Gastroesophageal sphincter (tissue), 4 donors: ENCODE measurements around the gene FEZF2. TPM values are rescaled to one million over a fixed set of nuclear protein-coding genes. Genes with fewer than 3 reads are reported as not detected.

Experiments used
- ATAC-seq: fragments of 150-250 bp; one replicate; pipeline ENCODE4 v1.9.1; 2016; ENCODE audit warnings: mild to moderate bottlenecking, moderate library complexity
- H3K27ac ChIP-seq, 4 donors: fragments of 200-600 bp; sonication (generic) in 3 of 4; 1 replicate in 3 of 4; 2 replicates in 1 of 4; pipeline ENCODE4 v1.5.1; 2016 to 2019
- H3K27me3 ChIP-seq: fragments of 200-600 bp; sonication (generic); one replicate; pipeline ENCODE4 v1.5.1; 2019
- H3K36me3 ChIP-seq, 2 donors: fragments of 200-600 bp; sonication (generic); one replicate each; pipeline ENCODE4 v1.5.1; 2019; ENCODE audit warnings: control low read depth in 1 of 2
- H3K4me1 ChIP-seq, 3 donors: fragments of 200-600 bp; sonication (generic); 1 replicate in 2 of 3; 2 replicates in 1 of 3; pipeline ENCODE4 v1.5.1; 2016 to 2019; ENCODE audit warnings: control low read depth in 2 of 3
- H3K4me3 ChIP-seq, 2 donors: fragments of 200-600 bp; sonication (generic); one replicate each; pipeline ENCODE4 v1.5.1; 2019; ENCODE audit warnings: mild to moderate bottlenecking in 1 of 2, moderate library complexity in 1 of 2
- H3K9me3 ChIP-seq, 3 donors: fragments of 200-600 bp; sonication (generic); one replicate each; pipeline ENCODE4 v1.5.1; 2017 to 2019; ENCODE audit warnings: control low read depth in 2 of 3
- EP300 ChIP-seq: sonication (generic); formaldehyde crosslinking; IDR thresholded peaks from one replicate; pipeline ENCODE4 v1.6.1; 2017; ENCODE audit warnings: antibody characterized with exemption, mild to moderate bottlenecking
- POLR2A ChIP-seq, 2 donors: fragments of 450-650 bp; IDR thresholded peaks; one replicate each; pipeline ENCODE4 v1.6.1; 2017; ENCODE audit warnings: antibody characterized with exemption in 2 of 2, mild to moderate bottlenecking in 2 of 2, moderate library complexity in 1 of 2
- POLR2AphosphoS5 ChIP-seq: sonication (generic); formaldehyde crosslinking; IDR thresholded peaks from one replicate; pipeline ENCODE4 v1.6.1; 2017; ENCODE audit warnings: antibody characterized with exemption
- WGBS, 2 donors: methylation state at CpG; one replicate each; pipeline ENCODE4 v1.1.5; 2018; ENCODE audit warnings: low coverage in 1 of 2; 5-methylcytosine and 5-hydroxymethylcytosine counted together
- total RNA-seq, 4 donors: library from RNA; depleted of rRNA; stranded (reverse); fragments of >200 nt; gene quantifications; one replicate each; pipeline ENCODE4 v1.1.0, GENCODE V29; 2016
- TF ChIP-seq, protein P1 (sequence below), 4 experiments: fragments of 200-600 bp in 2 of 4; fragments of 450-650 bp in 2 of 4; sonication (generic) in 1 of 4; IDR thresholded peaks; one replicate each; pipeline ENCODE4 v1.5.1; 2017 to 2019; ENCODE audit warnings: antibody characterized with exemption in 4 of 4, mild to moderate bottlenecking in 2 of 4, moderate library complexity in 2 of 4

The FEZF2 gene
- total RNA-seq, 4 donors from 2014 or later, result not detected

- Histone ChIP-seq H3K4me3 (no peak overlapping the region), H3K27me3 (peaks cover 12% of the 10 kb centered on the region), H3K4me1 (no peaks in the 10 kb centered on the region), H3K27ac (no peak overlapping the region), H3K36me3 (no peaks in the 10 kb centered on the region), H3K9me3 (no peaks in the 10 kb centered on the region)
- no peak for TF ChIP-seq POLR2A (IDR thresholded peaks at IDR 0.05)
- TF ChIP-seq, protein P1, sequence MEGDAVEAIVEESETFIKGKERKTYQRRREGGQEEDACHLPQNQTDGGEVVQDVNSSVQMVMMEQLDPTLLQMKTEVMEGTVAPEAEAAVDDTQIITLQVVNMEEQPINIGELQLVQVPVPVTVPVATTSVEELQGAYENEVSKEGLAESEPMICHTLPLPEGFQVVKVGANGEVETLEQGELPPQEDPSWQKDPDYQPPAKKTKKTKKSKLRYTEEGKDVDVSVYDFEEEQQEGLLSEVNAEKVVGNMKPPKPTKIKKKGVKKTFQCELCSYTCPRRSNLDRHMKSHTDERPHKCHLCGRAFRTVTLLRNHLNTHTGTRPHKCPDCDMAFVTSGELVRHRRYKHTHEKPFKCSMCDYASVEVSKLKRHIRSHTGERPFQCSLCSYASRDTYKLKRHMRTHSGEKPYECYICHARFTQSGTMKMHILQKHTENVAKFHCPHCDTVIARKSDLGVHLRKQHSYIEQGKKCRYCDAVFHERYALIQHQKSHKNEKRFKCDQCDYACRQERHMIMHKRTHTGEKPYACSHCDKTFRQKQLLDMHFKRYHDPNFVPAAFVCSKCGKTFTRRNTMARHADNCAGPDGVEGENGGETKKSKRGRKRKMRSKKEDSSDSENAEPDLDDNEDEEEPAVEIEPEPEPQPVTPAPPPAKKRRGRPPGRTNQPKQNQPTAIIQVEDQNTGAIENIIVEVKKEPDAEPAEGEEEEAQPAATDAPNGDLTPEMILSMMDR (IDR thresholded peaks at IDR 0.05), result no peak
- TF ChIP-seq EP300, result no peak
- no peak for TF ChIP-seq POLR2AphosphoS5
- WGBS, 2 donors, result 75 to 81% methylated on average over 2 to 3 of the region's 3 CpGs
- no peak for ATAC-seq
These were observed 30.4 kb upstream of the FEZF2 start for GRCh38 chr3:62403765-62404164.

DNA sequence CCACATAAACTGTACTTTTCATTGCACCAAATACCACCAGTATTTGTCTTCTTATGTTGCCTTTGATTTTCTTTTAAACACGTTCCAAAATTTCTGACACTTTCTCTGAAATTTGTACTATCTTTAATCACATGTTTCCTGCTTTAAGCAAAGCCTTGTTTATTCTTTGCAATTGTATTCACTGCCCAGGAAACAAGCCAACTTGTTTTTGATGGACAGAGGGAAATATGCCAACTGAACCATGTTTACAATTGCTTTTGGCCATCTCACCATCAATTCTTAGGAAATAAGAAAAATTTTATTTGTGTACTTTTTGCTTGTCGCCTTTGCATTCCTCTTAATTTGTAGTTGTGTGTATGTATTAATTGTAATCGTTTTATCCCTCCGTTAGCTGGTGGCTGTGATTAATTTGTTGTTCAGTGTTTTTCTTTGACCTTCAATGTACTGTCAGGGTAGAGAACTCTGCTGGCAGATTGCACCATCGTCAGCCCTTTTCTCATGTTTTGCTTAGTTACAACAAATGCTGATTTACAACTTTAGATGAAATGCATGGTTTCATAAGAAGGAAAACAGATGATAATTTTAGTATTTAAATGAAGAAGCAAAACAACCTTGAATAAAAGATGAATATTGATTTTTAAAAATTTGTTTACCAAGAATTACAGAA lies 19.4 kb upstream of the FEZF2 start:
- peaks cover 0 to 7% (median 0%) of the 10 kb centered on the region in 3 donors for H3K9me3 ChIP-seq
- ATAC-seq, result no peak
- no peaks in the 10 kb centered on the region for H3K4me1 ChIP-seq
- peaks cover 29% of the 10 kb centered on the region for H3K27me3 ChIP-seq
- H3K4me3 ChIP-seq, result no peak overlapping the region
- H3K36me3 ChIP-seq, result no peaks in the 10 kb centered on the region
- H3K27ac ChIP-seq, result no peak overlapping the region
- no peak for TF ChIP-seq POLR2AphosphoS5
- TF ChIP-seq, protein P1 (IDR thresholded peaks at IDR 0.05), result no peak
- TF ChIP-seq POLR2A (IDR thresholded peaks at IDR 0.05), result no peak
- TF ChIP-seq EP300, result no peak
- WGBS, 2 donors, result 39% methylated on average over 5 of the region's 5 CpGs

GRCh38 chr3:62387251-62387650 lies 13.9 kb upstream of the FEZF2 start:
- H3K9me3 ChIP-seq, result peaks cover 0 to 7% (median 0%) of the 10 kb centered on the region in 3 donors
- peaks cover 41% of the 10 kb centered on the region for H3K27me3 ChIP-seq
- H3K4me1 ChIP-seq, result no peaks in the 10 kb centered on the region
- H3K36me3 ChIP-seq, result no peaks in the 10 kb centered on the region
- WGBS, 2 donors, result 59 to 63% methylated on average over 2 to 3 of the region's 3 CpGs
- no peak overlapping the region for H3K27ac ChIP-seq
- H3K4me3 ChIP-seq, result no peak overlapping the region
- no peak for TF ChIP-seq POLR2A (IDR thresholded peaks at IDR 0.05)
- TF ChIP-seq POLR2AphosphoS5, result no peak
- TF ChIP-seq, protein P1 (IDR thresholded peaks at IDR 0.05), result no peak
- no peak for TF ChIP-seq EP300
- ATAC-seq, result no peak

DNA sequence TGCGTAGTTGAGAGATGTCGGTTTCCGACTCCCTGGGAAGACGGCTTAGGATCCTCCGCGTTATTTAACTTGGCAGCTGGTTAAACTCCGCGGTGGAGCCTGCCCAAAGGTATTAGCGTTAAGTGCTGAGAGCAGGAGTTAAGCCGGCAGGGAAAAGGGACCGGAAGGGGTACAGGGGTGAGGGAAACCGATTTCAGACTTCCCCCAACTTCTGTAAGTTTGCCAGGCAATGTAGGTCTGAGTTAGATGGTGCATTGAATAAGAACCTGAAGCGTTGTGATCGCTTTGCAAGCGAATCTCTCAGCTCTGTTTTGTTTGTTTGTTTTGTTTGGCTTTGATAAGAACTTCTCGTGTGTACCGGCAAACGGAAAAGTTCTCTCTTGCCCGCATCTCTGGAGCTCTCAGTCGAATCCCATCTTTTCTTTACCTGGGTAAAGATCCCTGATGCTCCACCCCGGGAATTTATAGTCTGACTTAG lies 6.0 kb upstream of the FEZF2 start:
- H3K9me3 ChIP-seq, result no peaks in the 10 kb centered on the region
- peaks cover 82% of the 10 kb centered on the region for H3K27me3 ChIP-seq
- no peaks in the 10 kb centered on the region for H3K36me3 ChIP-seq
- TF ChIP-seq POLR2AphosphoS5 (no peak), POLR2A (IDR thresholded peaks at IDR 0.05) (no peak), EP300 (no peak)
- TF ChIP-seq, protein P1 (IDR thresholded peaks at IDR 0.05), result no peak
- peaks cover 0 to 19% (median 0%) of the 10 kb centered on the region in 3 donors for H3K4me1 ChIP-seq
- H3K27ac ChIP-seq, result no peak overlapping the region
- WGBS, 2 donors, result 2 to 4% methylated on average over 18 to 21 of the region's 21 CpGs
- no peak for ATAC-seq
- no peak overlapping the region for H3K4me3 ChIP-seq

- H3K27me3 ChIP-seq, result peaks cover 86% of the 10 kb centered on the region
- WGBS, 2 donors, result 2 to 3% methylated on average over 14 of the region's 14 CpGs
- no peaks in the 10 kb centered on the region for H3K36me3 ChIP-seq
- no peaks in the 10 kb centered on the region for H3K9me3 ChIP-seq
- ATAC-seq, result no peak
- H3K4me3 ChIP-seq, result no peak overlapping the region
- H3K27ac ChIP-seq, result no peak overlapping the region
- peaks cover 0 to 24% (median 0%) of the 10 kb centered on the region in 3 donors for H3K4me1 ChIP-seq
- TF ChIP-seq EP300 (no peak), POLR2AphosphoS5 (no peak), POLR2A (IDR thresholded peaks at IDR 0.05) (no peak)
- TF ChIP-seq, protein P1 (IDR thresholded peaks at IDR 0.05), result no peak
These were observed 5.6 kb upstream of the FEZF2 start for GRCh38 chr3:62378921-62379320.
